SKM-1 (cell line): ENCODE results near the gene BACE2.
"Not testable (repeated sequence)": the region's sequence is repeated elsewhere in the genome, so short reads cannot be mapped to it uniquely, and the experiment has no call there.

Source experiments
- DNase-seq: peaks from one replicate; lab custom pipeline; 2025; ENCODE audit not compliant: unreplicated experiment; lab: John Stamatoyannopoulos, UW

The BACE2 gene

GRCh38 chr21:41258617-41259016 is 90.7 kb downstream of the BACE2 start:
- no peak for DNase-seq

DNA sequence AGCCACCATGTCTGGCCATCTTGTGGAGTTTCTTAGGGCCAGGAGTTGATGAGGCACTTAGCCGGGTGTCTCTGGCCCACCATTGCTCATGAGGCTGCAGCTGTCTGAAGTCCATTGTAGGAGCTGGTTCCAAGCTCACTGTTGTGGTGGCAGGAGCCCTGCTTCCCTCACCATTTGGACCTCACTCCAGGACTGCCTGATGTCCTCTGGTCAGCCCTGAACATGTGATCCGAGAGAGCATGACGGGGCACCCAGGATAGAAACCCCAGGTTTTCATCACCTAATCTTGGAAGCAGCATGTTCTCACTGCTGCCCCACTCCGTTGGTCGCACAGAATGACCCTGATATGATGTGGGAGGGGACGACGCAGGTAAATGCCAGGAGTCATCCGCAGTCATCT is 92.5 kb downstream of the BACE2 start:
- no peak for DNase-seq

DNA sequence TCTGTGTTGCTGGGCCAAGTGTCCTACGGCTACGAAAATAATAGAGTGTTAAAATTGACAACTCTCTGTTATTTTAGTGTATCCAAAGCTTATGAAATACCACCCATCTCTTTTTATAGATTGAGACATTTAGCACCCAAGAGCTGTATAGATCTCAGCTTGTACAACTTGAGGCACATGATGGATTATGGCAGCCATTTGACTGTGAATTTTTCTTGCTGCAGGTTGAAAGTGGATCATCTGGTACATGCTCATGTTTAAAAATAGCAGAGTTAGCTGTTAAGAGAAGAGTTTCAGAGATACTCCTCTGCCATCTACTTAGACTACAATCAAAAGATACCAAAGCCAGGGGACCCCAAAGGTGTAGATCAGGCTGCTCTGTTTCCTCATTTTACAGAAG is 99.4 kb downstream of the BACE2 start:
- no peak for DNase-seq

DNA sequence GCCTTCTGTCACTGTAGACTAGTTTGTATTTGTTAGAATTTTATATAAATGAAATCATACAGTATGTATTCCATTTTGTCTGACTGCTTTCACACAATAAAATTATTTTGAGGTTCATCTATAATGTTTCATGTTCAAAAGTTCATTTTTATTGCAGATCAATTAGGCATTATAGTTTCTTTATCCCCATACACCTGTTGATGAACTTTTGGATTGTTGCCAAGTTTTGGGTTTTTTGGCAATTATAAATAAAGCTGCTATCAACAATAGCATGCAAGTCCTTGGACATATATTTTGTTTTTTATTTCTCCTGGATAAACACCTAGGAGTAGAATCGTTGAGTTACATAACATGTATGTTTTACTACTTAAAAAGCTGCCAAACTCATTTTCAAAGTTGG is 101.6 kb downstream of the BACE2 start:
- DNase-seq: no peak

DNA sequence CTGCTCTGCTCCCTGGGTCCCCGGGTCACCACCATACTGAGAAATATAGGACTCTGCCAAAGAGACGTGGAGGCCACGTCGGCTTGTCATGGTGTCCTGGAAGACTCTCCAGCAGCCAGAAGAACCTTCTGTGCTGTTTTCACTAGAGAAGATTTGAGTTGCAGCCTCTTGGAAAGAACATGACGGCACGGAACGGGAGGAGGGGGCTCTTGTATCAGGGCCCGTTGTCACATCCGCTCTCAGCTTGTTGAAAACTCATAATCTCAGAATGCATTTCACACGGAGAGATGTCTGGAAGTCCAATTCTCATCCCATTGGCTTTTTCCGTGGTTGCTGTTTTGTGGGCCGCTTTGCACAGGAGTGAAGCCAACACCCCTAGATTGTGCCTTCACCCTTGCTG is 109.2 kb downstream of the BACE2 start:
- no peak for DNase-seq

DNA sequence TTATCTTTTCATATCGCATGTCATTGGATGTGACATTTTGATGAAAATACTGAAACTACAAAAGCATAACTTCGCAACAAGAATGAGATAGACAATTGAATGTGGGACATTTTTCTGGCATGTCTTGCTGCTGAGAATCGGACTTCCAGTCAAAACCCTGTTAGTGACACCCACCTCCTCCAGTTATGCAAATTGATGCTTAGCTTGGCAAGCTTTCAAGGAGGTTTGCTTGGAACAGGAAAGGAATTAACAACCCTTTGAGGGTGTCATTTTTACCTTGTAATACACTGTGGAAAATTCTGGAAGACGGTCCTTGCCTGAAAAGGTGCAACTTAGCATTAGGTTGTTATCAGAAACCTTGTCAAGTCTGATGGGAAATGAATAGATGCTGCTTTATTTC is 109.9 kb downstream of the BACE2 start:
- DNase-seq: no peak

GRCh38 chr21:41280115-41280919 is 112.4 kb downstream of the BACE2 start:
- DNase-seq: no peak

- no peak for DNase-seq
Measured at GRCh38 chr21:41282412-41282811, 114.5 kb downstream of the BACE2 start.

GRCh38 chr21:41283211-41283818 is 115.4 kb downstream of the BACE2 start:
- DNase-seq: peak; percentile 72

DNA sequence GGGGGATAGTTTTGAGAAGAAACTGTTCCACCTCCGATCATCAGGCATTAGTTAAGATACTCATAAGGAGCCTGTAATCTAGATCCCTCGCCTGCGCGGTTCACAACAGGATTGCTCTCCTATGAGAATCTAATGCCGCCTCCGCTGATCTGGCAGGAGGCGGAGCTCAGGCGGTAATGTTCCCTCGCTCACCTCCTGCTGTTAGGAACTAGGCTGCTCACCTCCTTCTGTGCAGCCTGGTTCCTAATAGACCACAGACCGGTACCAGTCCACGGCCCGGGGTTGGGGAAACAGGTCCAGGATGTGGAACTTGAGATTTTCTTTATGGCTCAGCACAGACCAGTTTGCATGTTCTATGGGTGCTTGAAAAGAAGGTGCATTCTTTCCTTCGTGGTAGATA is 121.5 kb downstream of the BACE2 start:
- no peak for DNase-seq

DNA sequence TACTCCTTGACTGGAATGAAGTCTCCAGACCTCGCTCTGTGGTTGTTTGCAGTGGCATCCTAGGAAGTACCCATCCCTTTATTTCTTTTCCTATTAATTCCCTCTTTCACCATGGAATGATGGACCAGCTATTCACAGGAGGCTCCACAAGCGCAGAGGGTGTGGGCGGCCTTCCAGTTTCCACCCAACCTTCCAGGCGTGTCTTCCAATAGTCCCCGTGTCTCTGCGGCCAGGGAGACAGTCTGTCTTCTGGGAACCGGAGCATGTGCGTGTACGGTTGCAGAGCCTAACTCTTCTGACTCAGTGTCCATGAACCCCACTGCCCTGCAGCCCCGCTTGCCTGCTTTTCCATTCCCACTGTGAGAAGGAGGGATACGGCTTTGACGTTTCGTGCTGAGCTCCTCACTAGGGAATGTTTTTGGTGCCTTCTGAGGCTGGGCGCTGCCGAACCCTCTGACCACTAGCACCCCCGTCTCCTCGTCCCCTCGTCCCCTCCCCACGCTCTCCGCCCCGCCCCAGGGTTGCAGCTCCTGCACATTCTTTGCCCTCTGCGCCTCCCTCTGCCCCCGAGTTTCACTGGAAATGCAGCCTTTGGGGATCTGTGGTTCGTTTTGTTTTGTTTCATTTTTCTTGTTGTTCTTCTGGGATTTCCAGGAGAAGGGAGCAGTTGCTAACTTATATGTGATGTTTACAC is 122.3 kb downstream of the BACE2 start:
- DNase-seq: no peak

DNA sequence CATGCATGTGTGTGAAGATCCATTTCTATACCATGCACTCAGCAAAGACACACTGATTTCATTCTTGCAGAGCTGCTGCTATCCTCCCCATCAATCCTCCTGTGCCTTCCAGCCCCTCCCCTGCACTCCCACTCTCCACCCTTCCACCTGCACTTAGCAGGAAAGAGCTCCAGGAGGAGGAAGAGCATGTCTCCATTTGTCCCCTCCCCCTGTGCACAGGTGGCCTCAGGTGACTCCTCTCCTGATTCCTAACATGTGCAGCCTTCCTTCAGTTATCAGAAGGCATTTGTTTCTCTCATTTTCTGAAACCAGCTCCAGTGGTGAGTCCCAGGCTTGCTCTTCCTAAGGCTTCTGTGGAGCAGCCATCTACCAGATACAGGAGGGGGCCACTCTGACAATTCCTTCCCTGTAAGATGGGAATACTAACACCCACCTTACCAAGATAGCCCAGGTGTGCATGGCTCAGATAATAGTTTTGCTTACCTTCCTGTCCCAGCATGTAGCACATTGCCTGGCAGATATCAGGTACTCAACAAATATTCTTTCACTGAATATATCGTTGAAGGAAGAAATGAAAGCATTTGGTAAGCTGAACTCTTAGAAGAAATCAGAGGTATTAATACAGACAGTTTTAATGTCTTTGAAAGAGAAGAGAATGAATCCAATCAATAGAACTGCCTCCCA is 126.7 kb downstream of the BACE2 start:
- no peak for DNase-seq

GRCh38 chr21:41295721-41296254 is 127.8 kb downstream of the BACE2 start:
- DNase-seq: no peak

DNA sequence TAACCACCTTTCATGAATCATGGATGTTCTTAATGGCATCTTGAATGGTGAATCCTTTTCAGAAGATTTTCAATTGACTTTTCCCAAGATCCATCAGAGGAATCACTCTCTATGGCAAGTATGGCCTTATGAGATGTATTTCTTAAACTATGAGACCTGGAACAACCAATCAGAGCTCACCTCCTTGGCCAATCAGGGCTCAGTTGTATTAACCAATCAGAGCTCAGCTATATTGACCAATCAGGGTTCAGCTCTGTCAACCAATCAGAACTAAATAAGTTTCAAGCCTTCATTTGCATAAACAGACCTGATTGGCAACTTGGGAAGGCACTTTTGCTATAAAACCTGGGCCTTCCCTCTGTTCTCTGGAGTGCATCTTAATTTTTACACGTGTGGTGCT is 135.0 kb downstream of the BACE2 start:
- DNase-seq: no peak

DNA sequence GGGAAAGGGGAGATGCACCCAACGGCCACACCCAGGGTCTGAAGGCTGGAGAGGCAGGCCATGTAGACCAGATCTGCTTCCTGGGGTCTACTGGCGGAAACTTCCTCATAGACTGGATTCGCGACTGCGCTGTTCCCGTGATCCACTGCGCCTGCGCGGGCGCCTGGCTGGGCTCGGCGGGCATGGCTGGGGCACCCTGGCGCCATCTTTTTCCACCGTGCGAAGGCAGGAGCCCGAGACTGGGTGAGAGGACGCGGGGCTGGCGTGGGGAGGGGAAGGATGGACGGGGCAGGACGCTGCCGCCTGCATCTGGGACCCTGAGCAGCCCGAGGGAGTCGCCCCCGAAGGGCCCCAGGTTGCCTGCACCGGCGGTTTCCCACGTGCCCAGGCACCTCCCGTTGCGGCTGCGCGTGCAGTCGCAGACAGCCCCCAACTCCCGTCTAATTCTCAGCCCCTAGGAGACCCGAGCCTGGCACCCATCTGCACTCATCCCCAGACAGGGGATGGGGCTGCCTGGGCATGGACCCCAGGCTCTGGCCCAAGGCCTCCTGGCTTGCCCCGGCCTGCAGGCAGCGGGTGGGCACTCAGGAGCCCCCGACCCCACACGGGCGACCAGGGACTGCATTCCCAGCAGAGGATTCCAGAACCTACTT is 136.2 kb downstream of the BACE2 start:
- DNase-seq: no peak

DNA sequence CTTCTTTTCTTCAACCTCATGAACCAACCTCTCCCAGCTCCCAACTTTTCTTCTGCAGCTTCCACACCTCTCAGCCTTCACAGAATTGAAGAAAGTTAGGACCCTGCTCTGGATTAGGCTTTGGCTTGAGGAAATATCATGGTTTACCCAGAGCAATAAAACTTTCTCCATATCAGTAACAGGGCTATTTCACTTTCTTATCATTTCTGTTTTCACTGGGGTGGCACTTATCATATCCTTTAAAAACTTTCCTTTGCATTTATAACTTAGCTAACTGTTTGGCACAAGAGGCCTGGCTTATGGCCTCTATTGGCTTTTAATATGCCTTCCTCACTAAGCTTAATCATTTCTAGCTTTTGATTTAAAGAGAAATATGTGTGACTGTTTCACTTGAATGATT is 139.3 kb downstream of the BACE2 start:
- no peak for DNase-seq

DNA sequence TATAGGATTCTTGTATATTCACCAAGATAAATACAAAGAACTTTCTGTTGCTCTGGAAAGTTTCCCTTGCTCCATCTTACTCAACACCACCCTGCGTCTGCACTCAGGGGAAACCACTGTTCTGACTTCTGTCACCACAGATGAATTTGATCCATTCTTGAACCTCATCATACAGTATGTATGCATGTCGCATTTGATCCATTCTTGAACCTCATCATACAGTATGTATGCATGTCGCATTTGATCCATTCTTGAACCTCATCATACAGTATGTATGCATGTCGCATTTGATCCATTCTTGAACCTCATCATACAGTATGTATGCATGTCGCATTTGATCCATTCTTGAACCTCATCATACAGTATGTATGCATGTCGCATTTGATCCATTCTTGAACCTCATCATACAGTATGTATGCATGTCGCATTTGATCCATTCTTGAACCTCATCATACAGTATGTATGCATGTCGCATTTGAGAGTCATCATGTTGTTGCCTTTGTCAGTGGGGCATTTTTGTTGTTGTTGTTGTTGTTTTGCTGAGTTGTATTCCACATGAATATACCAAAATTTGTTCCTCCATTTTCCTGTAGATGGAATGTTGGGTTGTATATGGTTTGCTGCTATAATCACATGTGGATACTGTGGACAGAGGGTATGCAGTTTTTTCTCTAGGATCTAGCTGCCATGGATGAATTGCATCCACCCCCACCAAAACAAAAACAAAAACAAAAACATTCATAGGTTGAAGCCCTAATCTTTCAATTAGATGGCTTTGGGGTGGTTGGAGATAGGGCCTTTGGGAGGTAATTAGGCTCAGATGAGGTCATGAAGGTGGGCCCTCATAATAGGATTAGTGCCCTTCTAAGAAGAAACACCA is 145.6 kb downstream of the BACE2 start:
- DNase-seq: not testable (repeated sequence)

GRCh38 chr21:41315726-41316125 is 147.8 kb downstream of the BACE2 start:
- DNase-seq: no peak

DNA sequence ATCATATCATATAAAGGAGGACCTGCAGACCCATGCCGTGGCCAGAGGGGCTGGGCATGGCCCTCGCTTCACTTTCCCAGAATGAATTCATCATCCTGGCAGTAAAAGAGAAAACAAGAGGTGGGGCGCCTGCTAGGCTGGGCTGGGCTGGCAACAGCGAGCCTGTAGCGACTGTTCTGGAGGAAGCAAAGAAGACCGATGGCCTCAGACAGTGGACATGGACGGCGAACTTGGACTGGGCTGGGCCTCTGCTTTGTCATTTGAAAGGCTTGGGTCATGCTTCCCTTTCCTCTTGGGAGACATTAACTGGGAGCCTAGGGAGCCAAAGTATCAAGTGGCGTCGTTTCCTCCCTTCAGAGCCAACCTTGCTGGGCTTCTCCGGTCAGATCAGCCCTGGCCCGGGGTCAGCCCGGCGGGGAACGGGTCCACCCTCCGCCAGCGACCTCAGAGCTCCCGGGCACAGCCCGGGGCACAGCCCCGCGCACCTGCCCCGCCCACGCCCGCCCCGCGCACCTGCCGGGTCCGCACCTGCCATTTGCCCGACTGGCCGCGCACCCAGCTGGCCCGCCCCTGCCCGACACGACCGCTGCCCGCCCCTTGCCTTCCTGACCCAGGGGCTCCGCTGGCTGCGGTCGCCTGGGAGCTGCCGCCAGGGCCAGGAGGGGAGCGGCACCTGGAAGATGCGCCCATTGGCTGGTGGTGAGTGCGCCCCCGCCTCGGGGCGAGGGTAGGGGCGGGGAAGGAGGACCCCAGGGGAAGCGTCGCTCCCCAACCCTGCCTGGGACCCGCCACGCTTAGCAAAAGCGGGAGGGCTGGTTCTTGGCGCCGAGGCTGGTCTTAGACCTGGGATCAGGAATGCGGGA is 148.5 kb downstream of the BACE2 start, which contains the start of gene FAM3B:
FAM3B (plus strand) TSS at position 602 of the 863 bp plus-strand sequence; CDS start at position 681, 79 bp downstream.
- DNase-seq: no peak
